CD4-positive, alpha-beta T cell (primary cell): Measurements from ENCODE around the gene MRPS18A. TPM values are rescaled to one million over a fixed set of nuclear protein-coding genes. Genes with fewer than 3 reads are reported as not detected.

Experiments
- ATAC-seq: fragments of 200-7000 bp; cut with Tn5 transposase; one replicate; pipeline ENCODE4 v1.10.0; 2022; ENCODE audit warnings: mild to moderate bottlenecking; ENCODE audit not compliant: poor library complexity
- CTCF ChIA-PET: fragments of 350-600 bp; sonication (Branson Sonifier 250); formaldehyde crosslinking; loops from one replicate; lab custom pipeline; 2021; ENCODE audit warnings: antibody characterized with exemption, inconsistent platforms; lab: Charles Lee
- POLR2A ChIA-PET: fragments of 350-600 bp; sonication (Branson Sonifier 250); formaldehyde crosslinking; loops from one replicate; lab custom pipeline; 2021; ENCODE audit warnings: antibody characterized with exemption, inconsistent platforms; lab: Charles Lee
- DNase-seq, 14 experiments: peaks; one replicate each; pipeline ENCODE4 v3.0.0-alpha.2; 2013 to 2020; ENCODE audit warnings: mixed read lengths in 2 of 14
- H3K27ac ChIP-seq, 2 donors: one replicate each; pipeline versions ENCODE4 v1.5.1 to v1.7.0; 2013; ENCODE audit warnings: low read length in 2 of 2, low read depth in 1 of 2, mild to moderate bottlenecking in 1 of 2
- H3K27me3 ChIP-seq, 2 experiments: 1 replicate in 1 of 2; 2 replicates in 1 of 2; pipeline versions ENCODE4 v1.6.1 to v1.7.0; 2013; ENCODE audit warnings: low read length in 2 of 2, control low read depth in 1 of 2, mild to moderate bottlenecking in 1 of 2, moderate library complexity in 1 of 2; ENCODE audit not compliant: insufficient read depth in 2 of 2, control insufficient read depth in 1 of 2
- H3K36me3 ChIP-seq: one replicate; pipeline ENCODE4 v1.6.1; 2013; ENCODE audit warnings: low read length, control low read depth; ENCODE audit not compliant: insufficient read depth
- H3K4me1 ChIP-seq: one replicate; pipeline ENCODE4 v1.6.1; 2013; ENCODE audit warnings: low read length, control low read depth; ENCODE audit not compliant: insufficient read depth
- H3K4me3 ChIP-seq: one replicate; pipeline ENCODE4 v1.5.1; 2013; ENCODE audit warnings: mild to moderate bottlenecking, low read length, moderate library complexity
- H3K9me3 ChIP-seq, 2 experiments: 1 replicate in 1 of 2; 2 replicates in 1 of 2; pipeline versions ENCODE4 v1.6.1 to v1.7.0; 2013; ENCODE audit warnings: low read length in 2 of 2, mild to moderate bottlenecking in 2 of 2, control low read depth in 1 of 2, moderate library complexity in 1 of 2; ENCODE audit not compliant: control insufficient read depth in 1 of 2, insufficient read depth in 1 of 2
- H3K27ac Mint-ChIP-seq: one replicate; pipeline ENCODE4 v1.8.0; 2020; ENCODE audit warnings: mixed read lengths
- H3K27me3 Mint-ChIP-seq: one replicate; pipeline ENCODE4 v1.8.0; 2021; ENCODE audit warnings: mixed read lengths
- H3K36me3 Mint-ChIP-seq: one replicate; pipeline ENCODE4 v1.8.0; 2021; ENCODE audit warnings: low read depth, mixed read lengths
- H3K4me1 Mint-ChIP-seq: one replicate; pipeline ENCODE4 v1.8.0; 2021; ENCODE audit warnings: low read depth, mixed read lengths
- H3K4me3 Mint-ChIP-seq: one replicate; pipeline ENCODE4 v1.8.0; 2020; ENCODE audit warnings: mild to moderate bottlenecking, mixed read lengths
- H3K9me3 Mint-ChIP-seq: one replicate; pipeline ENCODE4 v1.8.0; 2020; ENCODE audit warnings: mixed read lengths
- intact Hi-C, 2 experiments: fragments of 100-400 bp; cut with DNase I in 1 of 2; cut with micrococcal nuclease in 1 of 2; formaldehyde crosslinking; loops; one replicate each; pipeline versions ENCODE4 v1.15.1 to v1.9.0; 2023 to 2025; cut with DNase I, micrococcal nuclease
- total RNA-seq, 174 experiments: library from RNA in 2 of 174; stranded (reverse) in 2 of 174; gene quantifications; one replicate each; pipeline ENCODE4 v1.2.3 and lab custom pipeline; 2021 to 2026
- TF ChIP-seq, protein P1 (sequence below): fragments of 200-600 bp; IDR thresholded peaks from one replicate; pipeline ENCODE4 v1.8.0; 2022; ENCODE audit warnings: antibody characterized with exemption, mild to moderate bottlenecking

MRPS18A gene
- total RNA-seq, 2 experiments from 2014 or later = 26.1 to 27.7 TPM

DNA sequence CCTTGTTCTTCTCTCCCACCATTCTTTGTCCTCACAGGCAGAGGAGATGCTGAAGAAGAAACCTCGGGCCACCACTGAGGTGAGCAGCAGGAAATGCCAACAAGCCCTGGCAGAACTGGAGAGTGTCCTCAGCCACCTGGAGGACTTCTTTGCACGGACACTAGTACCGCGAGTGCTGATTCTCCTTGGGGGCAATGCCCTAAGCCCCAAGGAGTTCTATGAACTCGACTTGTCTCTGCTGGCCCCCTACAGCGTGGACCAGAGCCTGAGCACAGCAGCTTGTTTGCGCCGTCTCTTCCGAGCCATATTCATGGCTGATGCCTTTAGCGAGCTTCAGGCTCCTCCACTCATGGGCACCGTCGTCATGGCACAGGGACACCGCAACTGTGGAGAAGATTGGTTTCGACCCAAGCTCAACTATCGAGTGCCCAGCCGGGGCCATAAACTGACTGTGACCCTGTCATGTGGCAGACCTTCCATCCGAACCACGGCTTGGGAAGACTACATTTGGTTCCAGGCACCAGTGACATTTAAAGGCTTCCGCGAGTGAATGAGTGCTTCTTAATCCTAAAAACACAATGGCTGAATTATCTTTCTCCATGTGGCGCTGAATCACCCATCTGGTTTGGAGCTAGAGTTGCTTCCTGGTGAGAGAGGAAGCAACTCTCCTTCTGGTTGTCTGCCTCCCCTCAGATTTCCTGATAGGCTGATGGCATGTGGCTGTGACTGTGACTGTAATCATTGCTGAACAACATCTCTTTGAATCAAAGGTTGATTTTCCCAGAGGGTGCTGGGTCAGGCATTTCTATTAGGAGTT lies 47.4 kb downstream of the MRPS18A start:
- peaks cover 68% of the 10 kb centered on the region for H3K4me1 Mint-ChIP-seq
- H3K27me3 Mint-ChIP-seq = no peaks in the 10 kb centered on the region
- H3K27ac Mint-ChIP-seq = peak overlapping the region; percentile 72
- H3K9me3 ChIP-seq = no peaks in the 10 kb centered on the region
- ATAC-seq = no peak
- no peak overlapping the region for H3K27ac ChIP-seq
- H3K27me3 ChIP-seq = no peaks in the 10 kb centered on the region
- peak overlapping the region; percentile 50 for H3K4me3 Mint-ChIP-seq
- intact Hi-C loops = loop anchor here in 1 of 2 experiments (10.0 kb wide), 1 partner anchor 585 kb away; the partner anchor contains the start of gene SLC29A1
- peaks cover 57% of the 10 kb centered on the region for H3K36me3 Mint-ChIP-seq
- H3K9me3 Mint-ChIP-seq = no peaks in the 10 kb centered on the region
- TF ChIP-seq, protein P1, sequence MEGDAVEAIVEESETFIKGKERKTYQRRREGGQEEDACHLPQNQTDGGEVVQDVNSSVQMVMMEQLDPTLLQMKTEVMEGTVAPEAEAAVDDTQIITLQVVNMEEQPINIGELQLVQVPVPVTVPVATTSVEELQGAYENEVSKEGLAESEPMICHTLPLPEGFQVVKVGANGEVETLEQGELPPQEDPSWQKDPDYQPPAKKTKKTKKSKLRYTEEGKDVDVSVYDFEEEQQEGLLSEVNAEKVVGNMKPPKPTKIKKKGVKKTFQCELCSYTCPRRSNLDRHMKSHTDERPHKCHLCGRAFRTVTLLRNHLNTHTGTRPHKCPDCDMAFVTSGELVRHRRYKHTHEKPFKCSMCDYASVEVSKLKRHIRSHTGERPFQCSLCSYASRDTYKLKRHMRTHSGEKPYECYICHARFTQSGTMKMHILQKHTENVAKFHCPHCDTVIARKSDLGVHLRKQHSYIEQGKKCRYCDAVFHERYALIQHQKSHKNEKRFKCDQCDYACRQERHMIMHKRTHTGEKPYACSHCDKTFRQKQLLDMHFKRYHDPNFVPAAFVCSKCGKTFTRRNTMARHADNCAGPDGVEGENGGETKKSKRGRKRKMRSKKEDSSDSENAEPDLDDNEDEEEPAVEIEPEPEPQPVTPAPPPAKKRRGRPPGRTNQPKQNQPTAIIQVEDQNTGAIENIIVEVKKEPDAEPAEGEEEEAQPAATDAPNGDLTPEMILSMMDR = no peak
- peaks cover 48% of the 10 kb centered on the region for H3K4me1 ChIP-seq
- no peak overlapping the region for H3K4me3 ChIP-seq
- H3K36me3 ChIP-seq = peaks cover 37% of the 10 kb centered on the region
- POLR2A ChIA-PET = interaction anchor here (0.7 kb wide), 1 partner anchor 10 kb away, joined by 5 read pairs; the partner anchor contains the start of gene GTPBP2
- CTCF ChIA-PET = no interaction called here
- no peak for DNase-seq

DNA sequence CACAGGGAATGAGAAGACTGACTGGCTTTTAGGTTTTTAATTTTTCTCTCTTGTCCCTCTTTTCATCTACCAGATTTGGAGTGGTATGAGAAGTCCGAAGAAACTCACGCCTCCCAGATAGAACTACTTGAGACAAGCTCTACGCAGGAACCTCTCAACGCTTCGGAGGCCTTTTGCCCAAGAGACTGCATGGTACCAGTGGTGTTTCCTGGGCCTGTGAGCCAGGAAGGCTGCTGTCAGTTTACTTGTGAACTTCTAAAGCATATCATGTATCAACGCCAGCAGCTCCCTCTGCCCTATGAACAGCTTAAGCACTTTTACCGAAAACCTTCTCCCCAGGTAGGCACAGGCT lies 51.3 kb downstream of the MRPS18A start:
- peak overlapping the region; percentile 95 for H3K4me3 Mint-ChIP-seq
- peaks cover 44% of the 10 kb centered on the region for H3K4me1 ChIP-seq
- TF ChIP-seq, protein P1 = no peak
- no peaks in the 10 kb centered on the region for H3K27me3 ChIP-seq
- peaks cover 28% of the 10 kb centered on the region for H3K36me3 ChIP-seq
- POLR2A ChIA-PET = interaction anchor here (1.0 to 2.1 kb wide), 4 partner anchors 9 to 51 kb away, joined by 4 to 19 read pairs (median 5); partner anchors contain the start of genes MRPS18A and RSPH9
- peak overlapping the region; percentile 97 for H3K27ac Mint-ChIP-seq
- H3K9me3 ChIP-seq = no peaks in the 10 kb centered on the region
- CTCF ChIA-PET = interaction anchor here (1.1 to 1.6 kb wide), 2 partner anchors 31 to 32 kb away, joined by 3 to 7 read pairs; no protein-coding TSS in a partner anchor
- peak overlapping the region; percentile 39 to 88 for H3K27ac ChIP-seq
- H3K9me3 Mint-ChIP-seq = no peaks in the 10 kb centered on the region
- peaks cover 50% of the 10 kb centered on the region for H3K4me1 Mint-ChIP-seq
- ATAC-seq = peak; percentile 15
- intact Hi-C loops = loop anchor here in 1 of 2 experiments (10.0 kb wide), 1 partner anchor 589 kb away; the partner anchor contains the start of gene SLC29A1
- H3K4me3 ChIP-seq = peak overlapping the region; percentile 72
- DNase-seq = peak in 6 of 14 experiments; percentile 2 to 41 (median 28)
- H3K36me3 Mint-ChIP-seq = peaks cover 42% of the 10 kb centered on the region
- no peaks in the 10 kb centered on the region for H3K27me3 Mint-ChIP-seq

DNA sequence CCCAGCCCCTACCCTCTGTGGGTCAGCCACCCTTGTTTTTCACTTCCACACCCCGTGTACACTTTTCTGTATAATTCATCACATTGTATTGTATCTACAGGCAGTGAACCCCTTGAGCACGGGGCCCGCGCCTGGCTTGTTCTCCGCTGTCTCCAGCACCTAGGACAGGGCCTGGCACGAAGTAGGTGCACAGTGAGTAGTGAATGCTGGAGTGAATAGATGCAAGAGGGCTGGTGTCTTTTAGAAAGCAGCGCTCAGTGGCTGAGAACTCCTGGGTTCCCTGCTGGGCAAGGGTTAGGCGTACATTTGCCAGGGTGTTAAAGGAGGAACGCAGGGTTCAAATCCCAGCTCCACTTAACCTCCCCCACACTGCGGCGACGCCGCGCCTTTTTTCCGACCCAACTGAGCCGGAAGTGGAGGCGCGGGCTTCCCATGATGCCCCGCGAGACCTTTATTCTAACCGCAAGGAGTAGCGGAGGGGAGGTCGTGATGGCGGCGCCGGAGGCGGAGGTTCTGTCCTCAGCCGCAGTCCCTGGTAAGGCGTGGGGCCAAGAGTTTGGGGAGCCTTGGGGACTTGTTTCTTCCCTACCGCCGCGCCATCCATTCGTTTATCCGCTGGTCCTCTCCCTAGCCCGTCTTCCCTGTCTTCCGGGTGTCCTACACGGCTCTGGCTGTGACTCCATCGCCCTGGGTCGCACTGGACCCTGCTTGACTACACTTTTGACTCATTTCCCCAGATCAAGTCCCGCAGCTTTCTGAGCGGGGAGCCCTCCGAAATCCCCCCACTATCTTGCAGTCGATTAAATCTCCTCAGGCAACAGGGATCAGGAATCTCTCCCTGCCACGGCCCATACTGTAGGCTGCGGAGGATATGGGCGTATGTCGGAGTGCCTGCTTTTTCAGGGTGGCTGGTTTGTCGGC lies 51.9 kb downstream of the MRPS18A start, which contains the start of gene MAD2L1BP:
Gene MAD2L1BP, plus strand, starts transcription at position 454 of the 921 bp plus-strand sequence. Its CDS starts 36 bp downstream, at position 490.
- intact Hi-C loops = loop anchor here in 1 of 2 experiments (10.0 kb wide), 1 partner anchor 589 kb away; the partner anchor contains the start of gene SLC29A1

More for the DNA sequence above, 51.9 kb downstream of the MRPS18A start, which contains the start of gene MAD2L1BP:
- POLR2A ChIA-PET = interaction anchor here (0.6 to 2.1 kb wide), 7 partner anchors 10 to 463 kb away, joined by 3 to 19 read pairs (median 4); partner anchors contain the start of genes MRPS18A and RSPH9
- CTCF ChIA-PET = interaction anchor here (1.1 to 1.6 kb wide), 2 partner anchors 32 to 33 kb away, joined by 3 to 7 read pairs; no protein-coding TSS in a partner anchor
- H3K4me3 Mint-ChIP-seq = peak within 1 kb of the TSS; percentile 95
- H3K36me3 ChIP-seq = peaks cover 22% of the 10 kb centered on the region
- ATAC-seq (peak; percentile 87), DNase-seq (peak; percentile 73 to 91 (median 83))
- H3K9me3 ChIP-seq = no peaks in the 10 kb centered on the region
- H3K27ac ChIP-seq = peak within 1 kb of the TSS; percentile 39 to 88
- peak within 1 kb of the TSS; percentile 97 for H3K27ac Mint-ChIP-seq
- H3K4me1 ChIP-seq = peaks cover 44% of the 10 kb centered on the region
- H3K27me3 ChIP-seq = no peaks in the 10 kb centered on the region
- H3K9me3 Mint-ChIP-seq = no peaks in the 10 kb centered on the region
- TF ChIP-seq, protein P1 = no peak
- H3K4me1 Mint-ChIP-seq = peaks cover 47% of the 10 kb centered on the region
- H3K27me3 Mint-ChIP-seq = no peaks in the 10 kb centered on the region
- H3K36me3 Mint-ChIP-seq = peaks cover 35% of the 10 kb centered on the region
- H3K4me3 ChIP-seq = peak within 1 kb of the TSS; percentile 72
